ENCODE measurements around the gene CCER1. TPM values are rescaled to one million over a fixed set of nuclear protein-coding genes. Genes with fewer than 3 reads are reported as not detected.

Gene CCER1
- total RNA-seq, 2 donors from 2014 or later, result not detected

DNA sequence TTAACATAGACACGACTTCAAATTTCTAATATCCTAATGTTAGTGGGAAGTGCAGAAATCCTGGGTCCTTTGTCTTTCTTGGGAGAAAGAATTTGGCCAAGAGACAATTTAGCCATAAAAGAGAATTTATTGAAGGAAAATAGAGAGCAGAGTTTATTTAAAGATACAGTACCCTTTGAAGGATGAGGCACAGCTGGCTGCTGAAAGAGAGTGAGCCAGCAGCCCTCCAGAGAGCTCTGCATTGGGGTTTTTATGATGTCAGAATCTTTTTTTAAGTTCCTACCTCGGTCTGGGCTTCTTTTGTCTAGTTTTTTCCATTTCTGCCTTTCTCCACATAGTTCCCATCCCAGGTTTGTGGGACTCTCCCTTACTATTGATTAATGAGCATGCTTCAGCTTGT, 37.5 kb downstream of the CCER1 start:
- TF ChIP-seq, protein P1, sequence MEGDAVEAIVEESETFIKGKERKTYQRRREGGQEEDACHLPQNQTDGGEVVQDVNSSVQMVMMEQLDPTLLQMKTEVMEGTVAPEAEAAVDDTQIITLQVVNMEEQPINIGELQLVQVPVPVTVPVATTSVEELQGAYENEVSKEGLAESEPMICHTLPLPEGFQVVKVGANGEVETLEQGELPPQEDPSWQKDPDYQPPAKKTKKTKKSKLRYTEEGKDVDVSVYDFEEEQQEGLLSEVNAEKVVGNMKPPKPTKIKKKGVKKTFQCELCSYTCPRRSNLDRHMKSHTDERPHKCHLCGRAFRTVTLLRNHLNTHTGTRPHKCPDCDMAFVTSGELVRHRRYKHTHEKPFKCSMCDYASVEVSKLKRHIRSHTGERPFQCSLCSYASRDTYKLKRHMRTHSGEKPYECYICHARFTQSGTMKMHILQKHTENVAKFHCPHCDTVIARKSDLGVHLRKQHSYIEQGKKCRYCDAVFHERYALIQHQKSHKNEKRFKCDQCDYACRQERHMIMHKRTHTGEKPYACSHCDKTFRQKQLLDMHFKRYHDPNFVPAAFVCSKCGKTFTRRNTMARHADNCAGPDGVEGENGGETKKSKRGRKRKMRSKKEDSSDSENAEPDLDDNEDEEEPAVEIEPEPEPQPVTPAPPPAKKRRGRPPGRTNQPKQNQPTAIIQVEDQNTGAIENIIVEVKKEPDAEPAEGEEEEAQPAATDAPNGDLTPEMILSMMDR (IDR thresholded peaks at IDR 0.05), result no peak
- intact Hi-C loops (cut with DNase I), result no loop called here

DNA sequence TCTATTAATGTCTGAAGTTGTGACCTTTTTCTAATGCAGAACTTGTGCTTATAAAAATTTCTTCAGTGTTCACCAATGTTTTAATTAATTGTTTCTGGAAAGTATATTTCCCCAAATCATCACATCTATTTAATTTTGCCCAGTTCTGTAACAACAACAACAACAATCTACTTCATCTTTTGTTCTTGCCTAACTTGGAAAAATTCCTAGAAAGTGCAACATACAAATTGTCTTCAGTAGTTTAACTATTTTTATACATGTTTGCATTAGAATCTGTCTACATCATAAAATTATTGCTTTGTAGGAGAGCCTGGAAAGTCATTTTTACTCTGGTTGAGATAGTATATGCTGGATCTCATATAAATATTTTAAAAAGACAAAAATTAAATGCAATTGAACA, 38.5 kb downstream of the CCER1 start:
- DNase-seq, result no peak
- H3K27ac ChIP-seq, result no peak overlapping the region
- H3K27me3 ChIP-seq, result no peaks in the 10 kb centered on the region
- no peak overlapping the region for H3K4me3 ChIP-seq
- H3K36me3 ChIP-seq, result no peaks in the 10 kb centered on the region
- no peaks in the 10 kb centered on the region for H3K9me3 ChIP-seq
- intact Hi-C loops (cut with DNase I), result no loop called here
- no peak overlapping the region for H3K9ac ChIP-seq (ENCODE audit: low read depth in 2 of 2, low read length in 2 of 2)
- TF ChIP-seq, protein P1 (IDR thresholded peaks at IDR 0.05), result no peak
- no peaks in the 10 kb centered on the region for H3K4me1 ChIP-seq

More for the DNA sequence above, 37.5 kb downstream of the CCER1 start:
- Histone ChIP-seq H3K9ac (ENCODE audit: low read depth in 2 of 2, low read length in 2 of 2) (no peak overlapping the region), H3K36me3 (no peaks in the 10 kb centered on the region), H3K27me3 (no peaks in the 10 kb centered on the region), H3K9me3 (no peaks in the 10 kb centered on the region), H3K27ac (no peak overlapping the region), H3K4me1 (no peaks in the 10 kb centered on the region), H3K4me3 (no peak overlapping the region)
- DNase-seq, result no peak

DNA sequence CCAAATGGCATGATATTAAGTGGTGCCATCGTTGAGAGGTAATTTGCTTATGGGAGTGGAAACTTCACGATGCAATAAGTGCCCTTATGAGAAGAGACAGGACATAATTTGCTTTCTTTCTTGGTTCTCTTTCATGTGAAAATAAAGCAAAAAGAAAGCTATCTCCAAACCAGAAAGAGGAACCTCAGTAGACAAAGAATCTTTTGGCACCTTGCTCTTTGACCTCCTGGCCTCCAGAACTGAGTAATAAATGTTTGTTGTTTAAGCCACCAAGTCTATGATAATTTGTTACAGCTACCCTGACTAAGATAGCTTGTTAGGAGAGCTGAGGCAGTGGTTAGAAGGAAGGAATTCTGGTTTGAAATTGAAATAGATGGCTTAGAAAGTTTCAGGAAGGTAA, 39.6 kb downstream of the CCER1 start:
- Histone ChIP-seq H3K9ac (ENCODE audit: low read depth in 2 of 2, low read length in 2 of 2) (no peak overlapping the region), H3K4me3 (no peak overlapping the region), H3K27ac (no peak overlapping the region), H3K4me1 (no peaks in the 10 kb centered on the region), H3K27me3 (no peaks in the 10 kb centered on the region), H3K9me3 (no peaks in the 10 kb centered on the region), H3K36me3 (no peaks in the 10 kb centered on the region)
- intact Hi-C loops (cut with DNase I), result no loop called here
- TF ChIP-seq, protein P1 (IDR thresholded peaks at IDR 0.05), result no peak
- DNase-seq, result no peak

DNA sequence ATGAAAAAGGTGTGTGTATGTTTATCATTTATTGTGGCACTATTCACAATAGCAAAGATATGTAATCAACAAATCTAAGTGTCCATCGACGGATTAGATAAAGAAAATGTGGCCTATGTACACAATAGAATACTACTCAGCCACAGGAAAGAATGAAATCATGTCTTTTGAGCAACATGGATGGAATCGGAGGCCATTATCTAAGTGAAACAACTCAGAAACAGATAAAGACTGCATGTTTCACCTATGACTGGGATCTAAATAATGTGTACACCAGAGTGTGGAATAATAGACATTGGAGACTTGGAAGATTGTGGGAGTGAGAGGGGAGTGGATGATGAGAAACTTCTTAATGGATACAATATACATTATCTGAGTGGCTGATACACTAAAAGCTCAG, 44.0 kb downstream of the CCER1 start:
- Histone ChIP-seq H3K9ac (ENCODE audit: low read depth in 2 of 2, low read length in 2 of 2) (no peak overlapping the region), H3K27me3 (no peaks in the 10 kb centered on the region), H3K36me3 (no peaks in the 10 kb centered on the region), H3K9me3 (no peaks in the 10 kb centered on the region), H3K4me1 (no peaks in the 10 kb centered on the region), H3K27ac (no peak overlapping the region), H3K4me3 (no peak overlapping the region)
- intact Hi-C loops (cut with DNase I), result no loop called here
- DNase-seq, result no peak
- TF ChIP-seq, protein P1 (IDR thresholded peaks at IDR 0.05), result no peak

DNA sequence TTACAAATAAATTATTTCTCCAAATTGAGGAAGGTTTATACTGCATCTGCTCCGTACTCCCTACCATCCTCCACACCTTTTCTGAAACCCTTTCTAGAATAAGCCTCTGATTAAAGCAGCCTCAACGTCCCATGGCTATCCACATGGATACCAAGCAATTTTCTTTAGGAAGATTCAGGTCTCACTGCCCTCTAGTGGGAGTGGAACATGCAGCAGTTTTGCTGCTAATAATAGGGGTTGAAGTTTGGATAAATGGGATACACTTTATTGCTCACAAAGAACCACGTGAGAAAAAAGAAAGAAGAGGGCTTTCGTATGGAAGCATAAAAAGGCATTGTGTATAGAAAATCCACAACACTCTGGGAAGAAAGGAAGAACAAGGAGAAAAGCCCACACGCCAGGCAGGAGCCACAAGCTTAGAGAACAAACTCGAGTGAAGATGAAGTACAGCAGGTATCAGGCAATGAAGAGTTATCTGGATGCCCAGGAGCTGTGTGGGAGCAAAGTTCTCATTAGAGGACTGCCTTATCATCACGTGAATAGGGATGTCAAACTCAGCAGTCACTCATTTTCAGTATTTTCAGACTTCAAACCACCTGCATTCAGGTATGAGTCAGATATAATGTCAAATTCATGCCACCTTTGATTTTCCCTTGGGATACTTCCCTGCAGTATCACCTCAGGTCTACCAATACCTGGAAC, 45.8 kb downstream of the CCER1 start:
- Histone ChIP-seq H3K9me3 (no peaks in the 10 kb centered on the region), H3K27me3 (no peaks in the 10 kb centered on the region), H3K27ac (no peak overlapping the region), H3K9ac (ENCODE audit: low read depth in 2 of 2, low read length in 2 of 2) (no peak overlapping the region), H3K4me3 (no peak overlapping the region), H3K36me3 (no peaks in the 10 kb centered on the region), H3K4me1 (no peaks in the 10 kb centered on the region)
- intact Hi-C loops (cut with DNase I), result no loop called here
- TF ChIP-seq, protein P1 (IDR thresholded peaks at IDR 0.05), result peak; percentile 62
- DNase-seq, result peak; percentile 18

Measured in colonic mucosa (tissue), 4 donors.